ENCODE data around the gene PSMD13. TPM values are rescaled to one million over a fixed set of nuclear protein-coding genes. Genes with fewer than 3 reads are reported as not detected.
A peak's percentile ranks its signal among the peaks of the same experiment; 100 is the strongest.

The PSMD13 gene
- total RNA-seq, 2 experiments from 2014 or later, result 56.9 to 57.8 TPM

DNA sequence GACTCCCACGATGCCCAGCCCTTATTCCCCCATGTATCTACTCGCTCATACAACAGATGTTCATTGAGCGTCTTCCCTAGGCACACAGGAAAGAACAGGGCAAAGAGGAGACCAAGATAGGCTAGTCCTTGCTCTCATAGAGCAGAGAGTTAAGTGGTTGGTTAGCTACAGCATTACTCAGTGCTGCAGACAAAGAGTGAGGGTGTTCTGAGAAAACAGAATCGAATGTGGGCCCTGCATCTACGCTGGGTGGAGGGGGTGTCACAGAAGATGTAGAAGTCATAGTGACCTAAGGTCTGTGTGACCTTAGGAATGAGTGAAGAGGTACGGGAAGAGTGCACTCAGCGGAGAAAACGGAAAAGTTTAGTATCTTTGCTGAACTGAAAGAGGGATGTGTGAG, 12.3 kb downstream of the PSMD13 start:
- Mint-ChIP-seq H3K36me3 (ENCODE audit: low read depth) (peaks cover 98% of the 10 kb centered on the region), H3K4me1 (ENCODE audit: low read depth) (peaks cover 13% of the 10 kb centered on the region), H3K27ac (no peak overlapping the region), H3K9me3 (no peaks in the 10 kb centered on the region), H3K27me3 (no peaks in the 10 kb centered on the region), H3K4me3 (no peak overlapping the region)
- no peak overlapping the region for H3K27ac ChIP-seq (ENCODE audit: low read depth in 1 of 2, low read length in 2 of 2)
- no peaks in the 10 kb centered on the region for H3K27me3 ChIP-seq (ENCODE audit: control insufficient read depth in 1 of 2, insufficient read depth in 2 of 2, low read length in 2 of 2)
- peaks cover 10% of the 10 kb centered on the region for H3K4me1 ChIP-seq (ENCODE audit: insufficient read depth, low read length)
- H3K9me3 ChIP-seq (ENCODE audit: control insufficient read depth in 1 of 2, insufficient read depth in 1 of 2, low read length in 2 of 2), result no peaks in the 10 kb centered on the region
- intact Hi-C loops (cut with DNase I, micrococcal nuclease), result no loop called here
- H3K4me3 ChIP-seq (ENCODE audit: low read length), result no peak overlapping the region
- CTCF ChIA-PET, result interaction anchor here (1.3 kb wide), 1 partner anchor 115 kb away, joined by 4 read pairs; no protein-coding TSS in a partner anchor
- H3K36me3 ChIP-seq (ENCODE audit: insufficient read depth, low read length), result peaks cover 93% of the 10 kb centered on the region
- POLR2A ChIA-PET, result interaction anchor here (1.2 to 3.6 kb wide), 3 partner anchors 32 to 41 kb away, joined by 3 to 51 read pairs (median 4); partner anchors contain the start of genes BET1L, PGGHG and RIC8A
- TF ChIP-seq CTCF (IDR thresholded peaks at IDR 0.05), result no peak
- no peak for DNase-seq
- ATAC-seq (ENCODE audit: poor library complexity), result no peak

GRCh38 chr11:250274-250673, 13.5 kb downstream of the PSMD13 start:
- Histone ChIP-seq H3K4me3 (ENCODE audit: low read length) (no peak overlapping the region), H3K9me3 (ENCODE audit: control insufficient read depth in 1 of 2, insufficient read depth in 1 of 2, low read length in 2 of 2) (no peaks in the 10 kb centered on the region), H3K36me3 (ENCODE audit: insufficient read depth, low read length) (peaks cover 81% of the 10 kb centered on the region), H3K4me1 (ENCODE audit: insufficient read depth, low read length) (peaks cover 7% of the 10 kb centered on the region), H3K27me3 (ENCODE audit: control insufficient read depth in 1 of 2, insufficient read depth in 2 of 2, low read length in 2 of 2) (no peaks in the 10 kb centered on the region), H3K27ac (ENCODE audit: low read depth in 1 of 2, low read length in 2 of 2) (no peak overlapping the region)
- Mint-ChIP-seq H3K27ac (peak overlapping the region; percentile 76), H3K9me3 (no peaks in the 10 kb centered on the region), H3K4me1 (ENCODE audit: low read depth) (peaks cover 13% of the 10 kb centered on the region), H3K36me3 (ENCODE audit: low read depth) (peaks cover 88% of the 10 kb centered on the region), H3K4me3 (no peak overlapping the region), H3K27me3 (no peaks in the 10 kb centered on the region)
- intact Hi-C loops (cut with DNase I, micrococcal nuclease), result loop anchor here (1.0 to 5.0 kb wide), 9 partner anchors 19 to 202 kb away; partner anchors contain the start of genes BET1L (in 1 of the 2), PGGHG (in 1 of the 2), PTDSS2 (in 1 of the 2) and RIC8A (in 1 of the 2)
- POLR2A ChIA-PET, result interaction anchor here (0.8 to 3.6 kb wide), 17 partner anchors 8 to 200 kb away, joined by 3 to 51 read pairs (median 6); partner anchors contain the start of genes BET1L, IFITM5, NLRP6 and PGGHG
- CTCF ChIA-PET, result interaction anchor here (0.6 to 3.5 kb wide), 33 partner anchors 9 to 269 kb away, joined by 3 to 31 read pairs (median 7); partner anchors contain the start of genes BET1L, IFITM2, PGGHG and PSMD13
- peak; percentile 14 for ATAC-seq (ENCODE audit: poor library complexity)
- DNase-seq, result no peak
- no peak for TF ChIP-seq CTCF (IDR thresholded peaks at IDR 0.05)

DNA sequence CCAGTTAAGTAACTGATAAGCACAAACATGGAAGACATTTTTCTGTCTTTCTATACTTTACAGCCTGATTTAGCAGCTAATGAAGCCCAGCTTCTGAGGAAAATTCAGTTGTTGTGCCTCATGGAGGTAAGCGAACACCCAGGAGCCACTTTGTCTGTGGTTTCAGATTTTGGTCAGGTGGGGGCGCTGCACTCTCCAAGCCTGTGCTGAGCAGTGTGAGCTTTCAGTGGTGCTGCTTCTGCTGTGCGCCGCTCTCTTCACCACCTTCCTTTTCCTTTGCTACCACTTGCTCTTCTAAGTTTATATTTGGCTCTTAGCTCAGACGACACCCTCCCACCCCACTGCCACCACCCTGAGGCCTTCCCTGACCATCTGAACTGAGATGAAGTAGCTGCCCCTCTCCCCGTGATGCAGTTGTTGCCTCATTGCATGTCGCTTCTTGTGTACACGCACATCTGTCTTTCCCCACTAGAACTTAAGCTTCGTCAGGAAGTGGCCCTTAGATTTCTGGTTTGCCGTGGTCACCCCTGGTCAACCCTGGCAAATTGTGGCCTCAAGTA, 14.0 kb downstream of the PSMD13 start:
- H3K27ac ChIP-seq (ENCODE audit: low read depth in 1 of 2, low read length in 2 of 2), result no peak overlapping the region
- peak; percentile 74 to 89 (median 82) for DNase-seq
- peaks cover 6% of the 10 kb centered on the region for H3K4me1 ChIP-seq (ENCODE audit: insufficient read depth, low read length)
- no peak overlapping the region for H3K4me3 ChIP-seq (ENCODE audit: low read length)
- peaks cover 83% of the 10 kb centered on the region for H3K36me3 Mint-ChIP-seq (ENCODE audit: low read depth)
- intact Hi-C loops (cut with DNase I, micrococcal nuclease), result loop anchor here (1.0 to 5.0 kb wide), 9 partner anchors 18 to 201 kb away; partner anchors contain the start of genes BET1L (in 1 of the 2), PGGHG (in 1 of the 2), PTDSS2 (in 1 of the 2) and RIC8A (in 1 of the 2)
- H3K4me3 Mint-ChIP-seq, result peak overlapping the region; percentile 20
- no peaks in the 10 kb centered on the region for H3K27me3 ChIP-seq (ENCODE audit: control insufficient read depth in 1 of 2, insufficient read depth in 2 of 2, low read length in 2 of 2)
- no peaks in the 10 kb centered on the region for H3K27me3 Mint-ChIP-seq
- ATAC-seq (ENCODE audit: poor library complexity), result peak; percentile 100
- no peaks in the 10 kb centered on the region for H3K9me3 Mint-ChIP-seq
- H3K36me3 ChIP-seq (ENCODE audit: insufficient read depth, low read length), result peaks cover 76% of the 10 kb centered on the region
- CTCF ChIA-PET, result interaction anchor here (0.6 to 3.5 kb wide), 33 partner anchors 10 to 268 kb away, joined by 3 to 31 read pairs (median 7); partner anchors contain the start of genes BET1L, IFITM2, PGGHG and PSMD13
- TF ChIP-seq CTCF (IDR thresholded peaks at IDR 0.05), result peak; percentile 78
- peak overlapping the region; percentile 76 for H3K27ac Mint-ChIP-seq
- POLR2A ChIA-PET, result interaction anchor here (0.8 to 3.6 kb wide), 17 partner anchors 8 to 200 kb away, joined by 3 to 51 read pairs (median 6); partner anchors contain the start of genes BET1L, IFITM5, NLRP6 and PGGHG
- no peaks in the 10 kb centered on the region for H3K9me3 ChIP-seq (ENCODE audit: control insufficient read depth in 1 of 2, insufficient read depth in 1 of 2, low read length in 2 of 2)
- H3K4me1 Mint-ChIP-seq (ENCODE audit: low read depth), result peaks cover 13% of the 10 kb centered on the region
